HK-2 (cell line): ENCODE measurements around the gene SLX9.

Source experiments
- DNase-seq: peaks from one replicate; pipeline ENCODE4 v3.0.0-alpha.2; 2018; ENCODE audit not compliant: unreplicated experiment

The SLX9 gene

DNA sequence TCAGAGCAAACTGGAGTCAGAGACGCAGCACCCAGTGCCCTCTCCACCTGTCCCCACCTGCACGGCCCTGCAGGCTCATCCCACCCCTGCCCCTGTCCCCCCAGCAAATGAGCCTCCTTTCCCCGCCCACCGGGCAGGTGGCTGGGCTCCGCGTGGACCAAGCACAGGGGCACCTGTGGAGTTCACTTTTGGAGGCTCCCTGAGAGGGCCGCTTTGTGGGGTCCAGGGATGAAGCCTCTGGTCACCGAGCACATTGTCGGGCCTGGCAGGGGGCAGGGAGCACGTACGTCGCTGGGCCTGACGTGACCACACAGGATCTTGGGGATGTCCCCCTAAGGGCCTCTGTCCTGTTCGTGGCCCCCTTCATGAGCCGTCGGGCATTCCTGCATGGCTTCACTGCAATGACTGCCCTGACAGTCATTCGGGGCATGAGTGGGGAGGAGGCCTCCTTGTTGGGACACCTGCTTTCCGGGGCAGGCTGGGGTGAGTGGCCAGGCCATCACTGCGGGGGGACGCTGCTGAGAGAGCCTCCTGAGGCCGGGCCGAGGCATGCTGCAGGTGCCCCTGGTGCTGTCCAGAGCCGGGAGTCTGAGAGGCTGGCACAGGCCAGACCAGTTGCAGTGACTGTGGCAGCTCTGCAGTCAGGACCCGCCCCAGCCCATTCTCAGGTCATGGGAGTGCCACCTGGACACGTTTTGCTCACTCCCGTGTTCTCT lies 19.7 kb downstream of the SLX9 start:
- no peak for DNase-seq

DNA sequence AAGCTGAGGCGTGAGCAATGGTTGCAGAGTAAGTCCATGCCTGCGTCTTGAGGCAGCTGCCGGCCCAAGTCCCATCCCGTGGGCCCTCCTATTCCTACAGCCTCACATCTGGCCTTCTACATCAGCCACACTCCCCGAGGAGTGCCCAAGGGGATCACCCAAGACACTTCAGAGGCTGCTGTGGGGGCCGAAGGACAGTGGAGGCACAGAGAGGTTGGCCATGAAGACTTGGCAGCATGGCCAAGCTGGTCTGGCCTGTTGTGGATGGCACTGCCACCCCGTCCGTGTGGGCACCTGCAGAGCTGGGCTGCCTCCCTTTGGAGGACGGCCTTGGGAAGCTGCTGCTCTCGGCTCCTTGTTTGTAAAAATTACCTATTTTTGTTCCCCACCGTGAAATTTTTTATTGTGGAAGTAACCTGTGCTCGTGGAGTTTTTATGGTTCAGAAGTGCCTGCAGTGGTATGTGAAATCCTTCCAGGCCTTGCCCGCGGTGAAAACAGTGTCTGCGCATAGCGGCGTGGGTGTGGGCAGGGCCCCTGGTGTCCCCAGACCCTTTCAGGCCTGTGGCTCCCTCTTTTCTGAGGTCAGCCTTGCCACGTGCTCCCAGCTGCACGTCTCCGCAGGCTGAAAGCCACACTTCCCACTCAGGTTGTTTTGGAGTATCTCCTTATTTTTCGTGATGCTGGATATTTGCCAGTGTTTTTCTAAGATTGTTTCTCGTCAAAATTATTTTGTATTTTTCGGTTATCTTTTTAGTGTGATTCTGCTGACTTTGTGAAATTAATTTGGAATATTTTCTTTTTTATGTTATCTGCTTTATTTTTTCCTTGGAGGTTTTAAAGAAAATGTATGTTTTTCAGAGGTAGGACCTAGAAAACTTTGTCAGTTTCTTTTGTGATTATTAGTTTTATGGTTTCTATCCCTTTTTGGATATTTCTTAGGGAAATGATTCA lies 20.6 kb downstream of the SLX9 start:
- no peak for DNase-seq

DNA sequence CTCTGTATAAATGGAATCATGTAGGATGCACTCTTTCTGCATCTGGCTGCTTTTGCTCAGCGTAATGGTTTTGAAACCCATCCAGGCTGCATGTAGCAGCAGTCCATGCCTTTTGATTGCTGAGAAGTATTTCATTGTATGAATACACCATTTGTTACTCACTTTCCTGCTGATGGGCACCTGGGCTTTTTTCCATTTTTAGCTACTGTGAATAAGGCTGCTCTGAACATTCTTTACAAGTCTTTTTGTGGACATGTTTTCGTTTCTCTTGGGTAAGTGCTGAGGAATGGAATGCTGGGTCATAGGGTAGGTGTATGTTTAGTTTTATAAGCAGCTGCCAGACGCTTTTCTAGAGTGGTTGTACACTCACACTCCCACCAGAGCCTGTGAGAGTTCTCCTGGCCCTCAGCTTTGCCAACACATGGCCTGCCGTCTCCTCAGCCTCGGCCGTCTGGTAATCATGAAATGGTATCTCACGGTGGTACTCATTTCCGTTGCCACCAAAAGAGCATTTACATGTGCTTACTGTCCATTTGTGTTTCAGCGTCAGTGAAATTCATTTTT lies 22.7 kb downstream of the SLX9 start:
- DNase-seq, result no peak

DNA sequence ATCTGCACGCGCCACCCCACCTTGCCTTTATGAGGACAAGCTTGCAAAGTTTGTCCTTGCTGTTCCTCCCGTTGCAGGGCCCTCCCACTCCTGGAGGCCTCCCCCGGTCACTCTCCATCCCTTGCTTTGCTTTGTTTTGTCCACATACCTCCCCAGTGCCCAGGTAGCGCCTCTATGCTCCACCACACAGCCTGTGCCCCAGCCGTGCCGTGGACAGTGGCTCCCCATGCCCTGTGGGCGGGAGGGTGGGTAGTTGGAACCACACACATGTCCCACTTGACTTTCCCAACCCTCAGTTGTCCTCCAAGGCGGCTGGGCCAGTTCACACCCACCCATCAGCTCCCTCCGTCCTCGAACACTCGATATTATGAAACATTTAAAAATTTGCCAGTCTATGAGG lies 24.6 kb downstream of the SLX9 start:
- no peak for DNase-seq

DNA sequence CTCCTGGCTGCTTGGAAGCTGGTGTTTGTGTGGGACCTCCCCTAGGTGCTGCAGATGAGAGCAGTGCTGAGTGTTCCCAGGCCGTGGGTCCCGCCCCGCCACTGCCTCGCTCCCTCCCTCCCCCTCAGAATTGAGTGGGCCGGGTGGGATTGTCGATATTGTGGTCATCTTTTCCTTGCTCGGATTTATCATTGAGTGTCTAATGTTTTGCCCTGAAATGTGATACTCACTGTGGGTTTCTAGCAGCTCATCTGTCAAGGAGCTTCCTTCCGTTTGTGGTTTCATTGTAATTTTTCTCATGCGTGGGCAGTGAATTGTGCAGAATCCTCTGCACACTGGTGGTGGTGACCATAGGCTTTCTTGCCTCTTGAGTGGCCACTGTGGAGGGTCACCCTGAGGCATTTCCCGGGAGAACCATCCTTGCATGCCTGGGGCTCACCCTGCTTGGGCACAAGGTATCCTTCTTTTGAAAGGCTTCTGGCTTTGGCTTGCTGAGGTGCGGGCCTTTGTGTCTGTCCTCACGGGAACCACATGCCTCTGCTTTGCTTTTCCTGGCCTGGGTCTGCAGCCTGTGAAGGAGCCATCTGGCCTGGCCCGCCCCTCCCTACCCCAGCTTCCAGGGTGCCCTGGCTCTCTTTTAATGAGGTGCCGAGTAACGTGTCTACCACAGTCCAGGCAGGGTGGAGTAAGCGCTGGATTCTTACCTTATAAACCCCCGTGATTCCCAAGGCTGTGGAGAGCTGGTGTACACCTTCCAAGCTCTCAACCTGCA lies 25.6 kb downstream of the SLX9 start:
- no peak for DNase-seq

DNA sequence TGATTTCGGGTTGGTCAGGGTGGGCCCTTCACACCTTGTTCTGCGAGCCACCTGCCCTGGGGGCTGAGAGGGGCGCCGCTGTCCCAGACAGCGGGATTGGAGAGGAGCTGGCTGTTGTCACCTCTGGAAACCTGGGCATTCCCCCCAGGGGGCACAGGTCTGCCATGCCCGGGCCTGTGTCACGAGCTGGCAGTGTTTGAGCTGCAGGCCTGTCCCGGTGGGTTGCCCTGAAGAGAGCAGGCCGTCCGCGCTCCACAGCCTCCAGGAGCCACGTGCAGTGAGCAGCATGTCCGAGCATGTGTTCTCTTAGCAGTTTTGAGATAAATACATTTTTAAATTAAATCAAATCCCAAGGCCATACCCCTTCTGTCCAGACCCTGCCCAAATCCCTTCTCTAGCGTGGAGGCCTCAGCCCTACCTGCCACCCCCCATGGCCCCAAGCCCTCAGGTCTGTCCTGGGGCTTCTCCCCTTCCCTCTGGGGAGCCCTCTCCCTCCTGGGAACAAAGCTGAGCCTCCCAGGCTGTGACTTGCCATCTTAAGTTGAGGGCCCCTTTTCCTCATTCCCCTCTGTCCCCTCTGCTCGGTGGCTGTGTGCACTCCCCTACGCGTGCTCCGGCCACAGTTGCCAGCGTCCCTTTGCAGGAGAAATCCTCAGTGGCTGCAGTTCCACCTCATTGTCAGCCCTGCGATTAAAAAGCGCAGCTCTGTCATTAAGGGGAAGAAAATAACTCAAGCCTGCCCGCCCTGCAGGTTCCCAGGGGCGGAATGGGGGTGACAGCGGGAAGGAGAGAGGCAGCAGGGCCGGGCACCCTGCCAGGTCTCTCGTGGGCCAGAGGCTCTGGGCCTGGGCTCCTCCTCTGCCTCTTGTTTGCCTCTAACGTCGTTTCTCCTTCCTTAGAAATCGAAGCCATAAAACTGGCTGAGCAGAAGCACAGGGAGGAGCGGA lies 26.6 kb downstream of the SLX9 start:
- no peak for DNase-seq

DNA sequence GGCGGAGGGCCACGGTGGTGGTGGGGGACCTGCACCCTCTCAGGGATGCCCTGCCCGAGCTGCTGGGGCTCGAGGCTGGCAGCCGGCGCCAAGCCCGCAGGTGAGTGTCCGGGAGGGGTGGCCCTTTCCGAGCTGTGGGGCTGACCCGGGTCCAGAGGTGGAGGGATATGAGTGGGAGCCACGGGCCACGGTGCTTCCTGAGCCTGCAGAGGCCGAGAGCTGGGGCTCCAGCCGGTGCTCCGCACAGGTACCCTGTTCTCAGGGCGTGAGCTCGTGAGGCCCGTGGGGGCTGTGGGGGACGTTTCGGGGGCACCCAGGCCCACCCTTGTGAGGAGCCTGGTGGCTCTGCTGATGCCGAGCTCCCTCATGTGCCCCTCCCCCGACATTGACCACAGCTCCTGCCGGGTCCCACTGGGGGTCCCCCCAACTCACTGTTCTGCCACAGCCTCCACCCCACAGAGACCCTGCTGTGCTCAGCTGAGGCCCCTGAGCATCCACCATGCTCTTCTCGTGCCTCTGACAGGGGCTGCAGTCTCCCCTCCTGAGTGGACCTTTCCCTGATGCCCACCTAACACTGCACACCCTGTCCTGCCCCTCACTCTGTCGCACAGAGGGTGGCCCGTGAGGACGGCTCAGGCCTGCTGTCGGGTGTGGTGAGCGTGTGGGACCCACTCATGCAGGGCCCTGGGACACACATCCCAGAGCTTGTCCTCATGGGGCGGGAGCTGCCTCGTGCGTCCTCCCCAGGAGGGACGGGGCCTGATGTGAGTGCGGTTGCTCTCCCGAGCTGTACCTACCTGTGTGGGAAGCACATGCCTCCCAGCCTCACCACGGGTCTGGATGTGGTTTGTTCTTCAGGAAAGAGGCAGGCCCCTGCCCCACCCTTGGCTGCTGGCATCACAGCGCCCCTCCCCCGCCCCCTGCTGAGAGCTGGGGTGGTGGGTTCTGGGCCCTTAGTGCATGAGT lies 27.5 kb downstream of the SLX9 start:
- no peak for DNase-seq

DNA sequence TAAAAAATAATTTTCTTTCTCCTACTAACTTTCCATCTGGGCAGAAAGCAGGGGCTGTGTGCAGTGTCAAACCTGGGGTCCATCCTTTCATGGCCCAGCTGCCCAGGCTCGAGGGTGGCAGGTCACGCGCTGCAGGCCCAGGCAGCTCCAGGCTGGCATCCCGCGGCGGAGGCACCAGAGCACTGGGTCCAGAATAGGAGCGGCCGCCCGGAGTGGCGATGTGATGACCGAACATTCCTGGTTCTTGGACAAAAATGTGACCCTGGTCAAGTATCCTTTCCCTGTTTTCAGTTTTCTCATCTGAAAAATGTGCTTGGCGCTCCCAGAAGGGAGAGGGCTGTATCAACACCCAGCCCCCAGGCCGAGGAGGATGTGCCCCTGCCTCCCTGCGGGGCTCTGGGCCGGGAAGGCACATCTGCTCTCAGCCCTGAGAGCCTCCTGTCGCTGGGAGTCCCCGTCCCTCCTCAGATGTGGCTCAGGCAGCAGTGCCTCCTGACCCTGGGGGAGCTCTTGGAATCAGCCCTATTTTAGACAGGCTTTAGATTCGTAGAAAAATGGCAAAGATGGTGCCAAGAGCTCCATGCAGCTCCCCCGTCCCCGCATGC lies 29.3 kb downstream of the SLX9 start:
- DNase-seq, result no peak

DNA sequence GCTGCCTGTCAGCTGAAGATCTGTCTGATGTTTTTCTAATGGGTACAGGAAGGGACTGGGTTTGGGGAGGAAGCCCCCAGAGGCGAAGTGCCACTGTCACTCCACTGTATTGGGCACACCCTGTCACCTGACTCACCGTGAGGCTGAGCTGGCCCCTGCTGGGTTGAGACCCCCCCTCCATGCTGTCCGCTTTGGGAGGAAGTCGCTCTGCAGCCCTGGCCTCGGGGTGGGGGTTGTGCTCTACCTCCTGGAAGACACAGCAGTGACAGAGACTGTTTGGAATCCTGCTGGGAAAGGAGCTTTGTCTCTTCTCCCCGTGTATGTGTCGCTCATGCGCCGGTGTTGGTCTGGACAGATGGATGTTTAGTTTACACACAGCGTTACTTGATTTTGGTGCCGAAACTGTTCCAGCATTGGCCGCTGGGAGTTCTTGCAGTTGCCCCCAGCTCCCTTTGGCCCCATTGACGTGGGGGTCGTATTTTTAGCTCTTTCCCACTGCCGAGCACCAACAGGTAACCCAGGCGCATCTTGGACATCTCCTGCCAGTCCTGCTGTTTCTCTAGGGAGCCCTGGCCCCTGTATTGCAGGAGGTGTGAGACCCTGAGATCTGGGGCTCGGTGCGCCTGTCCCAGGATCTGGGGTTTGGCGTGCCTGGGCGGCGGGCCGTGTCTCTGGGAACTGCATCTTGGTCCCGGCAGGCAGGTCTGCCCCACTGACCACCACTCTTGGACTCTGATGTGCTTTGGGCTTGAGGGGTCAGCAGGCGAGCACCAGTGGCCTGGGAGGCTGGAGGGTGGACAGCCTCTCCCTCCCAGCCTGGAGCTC lies 30.3 kb downstream of the SLX9 start:
- peak; percentile 60 for DNase-seq

DNA sequence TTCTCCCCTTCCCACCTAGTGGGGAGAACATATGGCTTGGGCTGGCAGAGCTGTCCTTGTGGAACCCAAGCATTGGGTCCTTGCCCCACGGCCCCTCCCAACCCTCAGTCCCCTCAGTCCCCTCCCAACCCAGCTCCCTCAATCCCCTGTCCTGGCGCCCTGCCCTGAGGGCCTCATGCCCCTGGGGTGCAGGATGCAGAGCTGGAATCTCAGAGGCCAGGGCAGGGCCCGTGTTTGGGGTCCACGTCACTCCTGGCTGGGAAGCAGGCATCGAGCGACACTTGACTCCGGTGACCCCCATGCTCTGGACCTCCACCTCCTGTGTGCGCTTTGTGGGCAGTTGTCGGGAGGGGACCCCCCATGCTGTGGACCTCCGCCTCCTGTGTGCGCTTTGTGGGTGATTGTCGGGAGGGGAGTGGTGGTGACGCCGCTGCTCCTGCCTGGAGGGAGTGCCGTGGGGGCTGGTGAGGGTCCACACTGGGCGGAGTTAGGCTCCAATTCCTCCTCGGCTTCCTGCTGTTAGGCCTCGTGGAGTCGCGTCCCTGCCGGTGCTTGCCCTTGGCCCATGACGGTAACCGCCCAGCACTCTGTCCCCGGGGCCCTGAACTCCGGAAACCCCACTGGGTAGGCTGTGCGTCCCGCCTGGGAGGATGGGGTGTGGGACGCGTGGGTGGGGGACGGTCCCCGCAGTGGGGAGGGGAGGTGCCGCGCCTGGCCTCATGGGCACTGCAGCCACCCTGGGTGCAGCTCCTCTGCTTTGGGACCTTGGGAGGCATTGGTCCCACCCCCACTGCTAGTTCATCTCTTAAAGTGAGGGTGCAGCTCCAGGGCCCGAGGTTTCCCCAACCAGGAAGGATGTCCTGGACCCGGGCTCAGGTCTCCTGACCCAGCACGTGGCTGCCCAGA lies 31.2 kb downstream of the SLX9 start:
- DNase-seq, result no peak

DNA sequence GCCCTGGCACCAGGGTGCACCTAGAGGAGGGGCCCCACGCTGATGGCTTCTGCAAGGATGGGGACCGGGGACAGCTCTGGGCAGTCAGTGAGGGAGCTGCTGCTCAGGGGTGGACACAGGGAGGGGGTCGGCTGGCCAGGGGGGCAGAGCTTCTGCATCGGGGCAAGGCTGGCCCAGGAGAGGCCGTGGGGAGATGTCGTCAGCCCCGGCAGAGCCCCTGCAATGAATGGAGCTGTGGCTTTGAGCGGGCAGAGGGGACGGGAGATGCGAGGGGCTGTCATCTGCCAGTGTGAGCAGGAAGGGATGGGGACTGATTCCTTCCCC lies 31.8 kb downstream of the SLX9 start:
- no peak for DNase-seq

DNA sequence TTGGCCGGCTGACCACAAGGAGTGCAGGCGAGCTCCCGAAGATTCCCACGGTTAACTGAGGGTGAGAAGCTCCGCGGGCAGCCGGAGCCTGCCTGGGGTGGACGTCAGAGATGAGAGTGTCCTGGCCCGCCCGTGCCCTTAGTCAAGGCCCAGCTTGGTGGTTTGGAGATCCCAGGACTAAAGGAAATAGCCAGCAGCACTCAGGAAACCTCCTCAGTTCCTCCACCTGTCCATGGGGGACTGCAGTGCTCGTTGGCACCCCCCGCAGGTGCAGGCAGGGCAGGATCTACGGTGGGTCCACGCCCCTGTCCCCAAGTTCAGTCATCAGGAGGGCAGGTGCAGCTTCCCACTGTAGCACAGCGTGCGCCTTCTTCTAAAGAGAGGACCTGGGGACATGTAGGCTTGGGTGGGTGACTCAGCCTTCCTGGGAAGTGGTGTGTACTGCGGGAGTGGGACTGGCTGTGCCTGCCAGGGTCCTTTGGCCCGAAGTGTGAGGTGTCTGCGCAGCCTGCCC lies 32.5 kb downstream of the SLX9 start:
- no peak for DNase-seq

DNA sequence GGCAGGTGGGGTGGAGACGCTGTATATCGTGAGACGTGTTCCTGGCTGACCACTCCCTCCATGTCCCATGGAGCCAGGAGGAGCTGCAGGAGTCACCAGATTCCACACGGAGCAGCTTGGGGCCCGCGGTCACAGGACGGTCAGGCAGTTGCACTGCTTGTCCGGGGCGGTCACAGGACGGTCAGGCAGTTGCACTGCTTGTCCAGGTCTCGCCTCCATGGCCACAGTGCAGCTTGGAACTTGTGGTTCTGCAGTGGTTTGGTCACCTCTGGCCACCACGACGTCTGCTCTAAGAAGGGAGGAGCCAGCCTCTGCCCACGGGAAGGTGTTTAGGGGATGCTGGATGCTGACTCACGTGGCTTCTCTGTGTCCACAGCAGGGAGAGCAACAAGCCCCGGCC lies 33.0 kb downstream of the SLX9 start:
- peak; percentile 47 for DNase-seq

DNA sequence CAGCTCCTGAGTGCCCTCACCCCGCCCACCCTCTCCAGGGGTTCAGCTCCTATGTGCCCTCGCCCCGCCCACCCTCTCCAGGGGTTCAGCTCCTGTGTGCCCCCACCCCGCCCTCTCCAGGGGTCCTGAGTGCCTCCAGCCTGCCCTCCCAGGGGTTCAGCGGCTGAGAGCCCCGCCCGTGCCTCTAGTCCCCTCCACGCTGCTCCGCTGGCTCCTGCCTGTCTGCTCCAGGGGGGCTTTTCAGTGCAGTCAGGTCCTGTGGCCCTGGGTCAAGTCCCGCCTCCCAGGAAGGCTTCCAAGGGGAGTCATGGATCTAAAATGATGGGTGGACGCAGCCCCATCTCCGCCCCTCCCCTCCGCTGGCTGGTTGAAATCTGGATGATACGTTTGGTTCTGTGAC lies 33.8 kb downstream of the SLX9 start:
- DNase-seq, result no peak

DNA sequence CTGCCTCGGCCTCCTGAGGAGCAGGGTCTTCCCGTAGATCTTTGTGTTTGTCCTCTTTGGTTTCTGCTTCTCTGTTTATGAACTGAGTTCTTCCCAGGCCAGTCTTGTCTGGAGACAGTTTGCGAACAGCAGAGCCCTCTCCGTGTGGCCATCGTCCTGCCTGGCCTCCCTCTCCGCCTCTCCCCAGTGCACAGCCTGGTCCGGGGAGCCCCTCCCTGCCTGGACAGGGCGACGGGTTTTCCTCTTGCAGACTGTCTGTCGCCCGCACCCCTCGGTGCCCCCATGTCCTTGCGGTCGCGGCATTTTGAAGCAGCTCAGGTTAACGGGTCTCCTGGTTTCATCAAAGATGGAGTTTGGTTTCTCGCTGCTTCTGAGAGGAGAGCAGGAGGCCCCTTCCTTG lies 34.8 kb downstream of the SLX9 start:
- no peak for DNase-seq

DNA sequence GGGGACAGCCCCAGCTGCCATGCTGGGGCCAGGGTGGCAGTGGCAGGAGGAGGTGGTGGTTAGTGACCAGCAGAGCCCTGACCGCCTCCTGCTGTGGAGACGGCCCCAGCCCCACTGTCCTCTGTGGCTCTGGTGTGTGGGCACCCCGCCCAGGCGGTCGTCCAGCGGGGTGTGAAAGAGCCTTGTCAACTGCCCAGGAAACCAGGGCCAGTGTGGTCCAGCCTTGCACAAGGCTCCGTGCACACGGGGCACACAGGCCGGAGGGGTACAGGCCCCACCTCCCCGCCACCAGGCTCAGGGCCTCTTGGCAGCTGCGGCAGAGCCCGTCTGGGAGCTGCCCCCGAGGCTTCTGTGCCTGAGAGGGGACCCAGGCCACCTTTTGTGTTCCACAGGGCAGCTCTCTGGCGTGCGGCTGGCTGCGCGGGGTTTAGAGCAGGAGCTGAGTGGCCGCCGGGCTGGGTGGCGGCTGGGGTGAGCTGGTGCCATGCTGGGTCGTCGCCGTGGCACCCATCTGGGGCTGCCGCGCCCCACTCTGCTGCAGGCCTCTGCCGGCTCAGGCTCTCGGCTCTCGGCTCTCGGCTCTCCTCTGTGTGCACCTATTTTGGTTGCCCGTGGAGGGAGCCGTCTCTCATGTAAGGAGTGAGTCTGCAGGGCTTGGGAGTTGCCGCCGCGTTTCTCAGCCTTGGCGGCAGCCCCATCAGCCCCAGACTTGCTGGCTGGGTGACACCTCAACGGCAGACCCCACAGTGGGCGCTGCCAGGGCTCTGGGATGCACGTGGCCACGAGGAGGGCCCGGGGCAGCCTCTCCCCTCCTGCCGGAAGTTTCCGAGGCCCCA lies 36.1 kb downstream of the SLX9 start:
- DNase-seq, result no peak
